Fibroblast of the aortic adventitia (primary cell): Measurements from ENCODE around the gene PLXNA4. TPM values are rescaled to one million over a fixed set of nuclear protein-coding genes. Genes with fewer than 3 reads are reported as not detected.
A peak's percentile ranks its signal among the peaks of the same experiment; 100 is the strongest.

Experiments used
- DNase-seq: peaks from one replicate; pipeline ENCODE4 v3.0.0-alpha.2; 2010; ENCODE audit warnings: low read depth
- H3K4me3 ChIP-seq: 2 replicates; pipeline ENCODE4 v1.5.1; 2011; ENCODE audit warnings: low read depth, mild to moderate bottlenecking, control low read depth, low read length, moderate library complexity
- total RNA-seq: library from RNA; depleted of rRNA; stranded (reverse); fragments of >200 nt; gene quantifications from 2 replicates; pipeline ENCODE4 v1.2.3, GENCODE V29; 2012; ENCODE audit warnings: low replicate concordance
- TF ChIP-seq, protein P1 (sequence below): IDR thresholded peaks from 2 replicates; pipeline ENCODE4 v1.5.1; 2011; ENCODE audit warnings: mild to moderate bottlenecking, low read length, control low read depth, inconsistent platforms; ENCODE audit not compliant: insufficient read depth

The PLXNA4 gene
- total RNA-seq, 1 donor, result 3.0 TPM

DNA sequence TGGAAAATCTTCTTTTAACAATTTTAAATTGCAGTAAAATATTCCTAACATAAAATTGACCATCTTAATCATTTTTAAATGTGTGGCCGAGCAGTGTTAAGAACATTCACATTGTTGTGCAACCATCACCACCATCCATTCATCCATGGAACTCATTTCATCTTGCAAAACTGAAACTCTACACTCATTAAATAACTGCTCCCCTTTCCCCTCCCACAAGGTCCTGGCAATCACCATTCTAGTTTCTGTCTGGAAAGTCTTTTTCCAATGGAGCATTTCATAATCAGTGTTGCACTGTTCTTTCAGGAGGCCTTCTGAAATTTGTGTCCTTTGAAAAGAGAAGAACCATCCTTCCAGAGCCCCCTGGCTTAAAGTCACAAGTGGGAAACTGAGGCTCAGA, 233.1 kb downstream of the PLXNA4 start:
- TF ChIP-seq, protein P1, sequence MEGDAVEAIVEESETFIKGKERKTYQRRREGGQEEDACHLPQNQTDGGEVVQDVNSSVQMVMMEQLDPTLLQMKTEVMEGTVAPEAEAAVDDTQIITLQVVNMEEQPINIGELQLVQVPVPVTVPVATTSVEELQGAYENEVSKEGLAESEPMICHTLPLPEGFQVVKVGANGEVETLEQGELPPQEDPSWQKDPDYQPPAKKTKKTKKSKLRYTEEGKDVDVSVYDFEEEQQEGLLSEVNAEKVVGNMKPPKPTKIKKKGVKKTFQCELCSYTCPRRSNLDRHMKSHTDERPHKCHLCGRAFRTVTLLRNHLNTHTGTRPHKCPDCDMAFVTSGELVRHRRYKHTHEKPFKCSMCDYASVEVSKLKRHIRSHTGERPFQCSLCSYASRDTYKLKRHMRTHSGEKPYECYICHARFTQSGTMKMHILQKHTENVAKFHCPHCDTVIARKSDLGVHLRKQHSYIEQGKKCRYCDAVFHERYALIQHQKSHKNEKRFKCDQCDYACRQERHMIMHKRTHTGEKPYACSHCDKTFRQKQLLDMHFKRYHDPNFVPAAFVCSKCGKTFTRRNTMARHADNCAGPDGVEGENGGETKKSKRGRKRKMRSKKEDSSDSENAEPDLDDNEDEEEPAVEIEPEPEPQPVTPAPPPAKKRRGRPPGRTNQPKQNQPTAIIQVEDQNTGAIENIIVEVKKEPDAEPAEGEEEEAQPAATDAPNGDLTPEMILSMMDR, result no peak
- DNase-seq, result peak; percentile 70
- H3K4me3 ChIP-seq, result no peak overlapping the region

DNA sequence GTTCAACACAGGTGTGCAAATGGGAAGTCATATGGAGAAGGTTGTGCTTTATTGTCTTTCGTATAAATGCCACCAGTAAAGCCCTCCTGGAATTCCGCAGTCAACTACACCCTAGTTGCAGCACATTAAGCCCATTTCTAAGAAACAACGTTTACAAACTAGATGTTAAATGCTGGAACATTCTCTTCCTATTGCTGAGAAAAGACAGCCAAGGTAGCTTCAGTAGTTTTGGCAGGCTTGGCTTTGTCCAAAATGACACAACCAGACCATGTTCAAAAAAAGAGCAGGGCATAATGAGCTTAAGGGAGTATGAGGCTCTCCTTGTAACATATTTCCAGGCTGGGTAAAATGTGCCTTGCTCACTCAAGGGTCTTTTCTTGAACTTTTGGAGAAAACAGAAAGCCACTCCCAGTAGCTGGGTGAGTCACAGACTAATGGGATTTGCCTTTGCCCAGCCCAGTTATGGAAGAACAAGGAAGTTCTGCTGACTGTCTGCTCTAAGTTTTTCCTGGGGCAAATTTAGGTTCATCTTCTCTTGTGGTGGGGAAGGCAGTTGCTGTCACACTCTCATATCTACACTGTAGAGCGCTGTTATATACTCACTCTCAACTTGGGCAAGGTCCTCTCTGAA, 238.7 kb downstream of the PLXNA4 start:
- TF ChIP-seq, protein P1, result no peak
- no peak for DNase-seq
- no peak overlapping the region for H3K4me3 ChIP-seq

DNA sequence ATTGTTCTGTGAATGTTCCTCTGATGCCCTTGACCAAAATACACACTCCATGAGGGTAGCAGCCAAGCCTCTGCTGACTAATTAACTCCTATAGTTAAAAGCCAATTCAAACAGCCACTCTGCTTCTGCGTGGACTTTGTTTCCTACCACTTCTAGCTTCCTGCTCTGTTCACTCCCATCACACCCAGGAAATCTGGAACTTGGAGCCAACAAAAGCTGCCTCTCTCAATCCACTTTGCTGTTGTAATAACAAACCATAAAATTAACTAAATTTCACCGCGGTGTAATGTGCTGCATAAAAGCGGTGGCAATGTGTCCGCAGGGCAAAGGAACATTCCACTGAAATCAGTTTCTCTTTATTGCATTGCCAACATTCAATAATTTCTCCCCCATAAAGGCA, 239.5 kb downstream of the PLXNA4 start:
- TF ChIP-seq, protein P1, result no peak
- DNase-seq, result no peak
- no peak overlapping the region for H3K4me3 ChIP-seq

DNA sequence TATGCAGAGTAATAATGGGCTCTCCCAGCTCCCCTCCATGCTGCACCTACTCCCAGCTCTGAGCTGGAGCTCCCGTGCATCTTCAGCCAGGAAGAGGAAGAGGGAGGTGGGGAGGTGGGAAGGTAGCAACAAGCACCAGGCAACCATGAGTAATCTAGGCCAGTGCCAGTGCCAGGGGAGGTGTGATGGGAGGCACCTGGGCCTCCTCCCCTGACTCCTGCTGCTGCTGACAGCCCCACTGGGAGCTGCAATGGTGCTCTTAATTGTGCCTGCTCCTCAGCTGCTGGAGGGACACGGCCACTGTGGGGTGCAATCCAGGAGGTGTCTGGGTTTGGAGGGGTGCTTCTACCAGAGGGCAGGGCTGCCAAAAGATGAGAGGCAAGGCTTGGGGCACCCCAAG, 243.0 kb downstream of the PLXNA4 start:
- no peak for DNase-seq
- TF ChIP-seq, protein P1, result no peak
- H3K4me3 ChIP-seq, result no peak overlapping the region

DNA sequence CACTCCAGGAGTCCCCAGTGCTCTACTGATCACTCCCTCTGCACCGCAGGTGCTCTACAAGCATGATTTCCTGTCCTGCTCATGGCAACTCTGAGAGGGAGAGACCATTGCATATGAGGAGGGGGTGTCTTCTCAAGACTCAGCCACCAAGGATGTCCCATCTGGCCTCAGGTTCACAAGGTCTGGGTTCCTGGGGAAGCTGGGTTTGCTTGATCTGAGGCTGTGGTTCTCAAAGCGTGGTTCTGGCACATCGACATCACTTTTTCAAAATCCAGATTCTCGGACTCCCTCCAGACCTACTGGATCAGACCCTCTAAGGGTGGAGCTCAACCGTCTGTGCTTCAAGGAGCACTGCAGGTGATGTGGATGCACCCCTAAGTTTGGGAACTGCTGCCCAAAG, 247.5 kb downstream of the PLXNA4 start:
- TF ChIP-seq, protein P1, result no peak
- no peak overlapping the region for H3K4me3 ChIP-seq

DNA sequence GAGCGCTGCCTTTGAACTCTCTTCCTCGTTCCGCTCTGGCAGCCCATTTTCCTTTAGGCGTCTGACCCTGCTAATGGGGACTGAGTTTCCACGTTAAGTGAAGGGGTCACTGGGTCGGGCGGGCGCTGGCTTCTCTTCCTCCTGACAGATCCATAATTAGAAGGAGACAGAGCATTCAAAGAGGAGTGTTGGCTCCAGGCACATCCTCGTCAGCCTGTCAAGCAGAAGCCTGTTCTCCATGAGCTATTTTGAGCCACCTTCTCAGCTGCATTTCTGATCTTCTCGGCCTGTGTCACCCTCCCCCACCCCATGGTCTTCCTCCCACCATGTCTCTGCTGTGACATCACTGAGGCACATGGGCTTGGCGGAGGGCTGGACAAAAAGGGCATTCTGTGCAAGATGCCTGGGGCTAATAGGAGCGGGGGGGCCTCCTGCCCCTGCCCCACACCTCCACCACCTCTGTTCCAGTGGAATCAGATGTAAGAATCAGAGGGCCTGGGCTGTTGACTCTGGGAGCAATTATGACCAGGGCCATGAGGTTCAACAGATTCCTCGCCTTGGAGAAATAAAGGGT, 248.1 kb downstream of the PLXNA4 start:
- H3K4me3 ChIP-seq, result no peak overlapping the region

More for the DNA sequence above, 247.5 kb downstream of the PLXNA4 start:
- DNase-seq, result no peak

More for the DNA sequence above, 248.1 kb downstream of the PLXNA4 start:
- no peak for DNase-seq
- TF ChIP-seq, protein P1, result no peak
